SK-N-SH treated with all-trans-retinoic acid at 6 μM for 48 hours (cell line): ENCODE results near the gene PRPF8.

Source experiments
- ATAC-seq: fragments of 200-7000 bp; cut with Tn5 transposase; 3 replicates; pipeline ENCODE4 v1.9.1; 2020; ENCODE audit warnings: mild to moderate bottlenecking, moderate library complexity
- ARNTL ChIP-seq: fragments of 450-650 bp; formaldehyde crosslinking; IDR thresholded peaks from 2 replicates; pipeline ENCODE4 v1.5.0; 2020; ENCODE audit warnings: low read depth, mild to moderate bottlenecking, moderate library complexity, borderline replicate concordance
- BACH2 ChIP-seq: fragments of 250-450 bp; sonication (Bioruptor Pico); IDR thresholded peaks from 2 replicates; pipeline ENCODE4 v1.9.0; 2021; ENCODE audit warnings: mild to moderate bottlenecking, borderline replicate concordance
- CSDC2 ChIP-seq: fragments of 250-450 bp; sonication (Bioruptor Pico); IDR thresholded peaks from 2 replicates; pipeline ENCODE4 v1.5.0; 2020; ENCODE audit warnings: mild to moderate bottlenecking, moderate library complexity
- CSRNP3 ChIP-seq: fragments of 250-450 bp; sonication (Bioruptor Pico); IDR thresholded peaks from 2 replicates; pipeline ENCODE4 v1.5.1; 2021; ENCODE audit warnings: mild to moderate bottlenecking, moderate library complexity
- ESRRG ChIP-seq: fragments of 250-450 bp; sonication (Bioruptor Pico); IDR thresholded peaks from 2 replicates; pipeline ENCODE4 v1.6.1; 2021; ENCODE audit warnings: mild to moderate bottlenecking
- ISL1 ChIP-seq: fragments of 250-450 bp; sonication (Bioruptor Pico); IDR thresholded peaks from 2 replicates; pipeline ENCODE4 v2.1.2; 2022; ENCODE audit warnings: mild to moderate bottlenecking, moderate library complexity
- OSR1 ChIP-seq: fragments of 250-450 bp; sonication (Bioruptor Pico); IDR thresholded peaks from 2 replicates; pipeline ENCODE4 v1.8.0; 2022; ENCODE audit warnings: moderate library complexity, mild to moderate bottlenecking, inconsistent platforms
- POU6F1 ChIP-seq: fragments of 250-450 bp; sonication (Bioruptor Pico); IDR thresholded peaks from 2 replicates; pipeline ENCODE4 v1.8.0; 2021; ENCODE audit warnings: low read depth, mild to moderate bottlenecking, moderate library complexity, borderline replicate concordance
- PPARA ChIP-seq: fragments of 250-450 bp; sonication (Bioruptor Pico); IDR thresholded peaks from 2 replicates; pipeline ENCODE4 v1.5.0; 2020; ENCODE audit warnings: mild to moderate bottlenecking, borderline replicate concordance
- SNAI2 ChIP-seq: fragments of 250-450 bp; sonication (Bioruptor Pico); IDR thresholded peaks from 2 replicates; pipeline ENCODE4 v1.5.0; 2020; ENCODE audit warnings: mild to moderate bottlenecking, moderate library complexity
- TCF4 ChIP-seq: fragments of 250-450 bp; sonication (Bioruptor Pico); IDR thresholded peaks from 2 replicates; pipeline ENCODE4 v1.8.0; 2021; ENCODE audit warnings: mild to moderate bottlenecking, moderate library complexity, borderline replicate concordance
- ZFP30 ChIP-seq: fragments of 450-650 bp; formaldehyde crosslinking; IDR thresholded peaks from 2 replicates; pipeline ENCODE4 v1.5.0; 2022; ENCODE audit warnings: mild to moderate bottlenecking, moderate library complexity
- ZNF565 ChIP-seq: fragments of 450-650 bp; formaldehyde crosslinking; conservative IDR thresholded peaks from 2 replicates; pipeline ENCODE4 v1.5.0; 2020; ENCODE audit warnings: low read depth, mild to moderate bottlenecking, moderate library complexity
- ZNF70 ChIP-seq: fragments of 450-650 bp; formaldehyde crosslinking; IDR thresholded peaks from 2 replicates; pipeline ENCODE4 v1.5.0; 2020; ENCODE audit warnings: mild to moderate bottlenecking, moderate library complexity
- TF ChIP-seq, protein P1 (sequence below): fragments of 250-450 bp; sonication (Bioruptor Pico); IDR thresholded peaks from 2 replicates; pipeline ENCODE4 v1.8.0; 2020; ENCODE audit warnings: mild to moderate bottlenecking, moderate library complexity, borderline replicate concordance
- TF ChIP-seq, protein P2 (sequence below): fragments of 250-450 bp; sonication (Bioruptor Pico); IDR thresholded peaks from 2 replicates; pipeline ENCODE4 v1.5.1; 2020; ENCODE audit warnings: low read depth, mild to moderate bottlenecking, moderate library complexity
- TF ChIP-seq, protein P3 (sequence below): fragments of 250-450 bp; sonication (Bioruptor Pico); IDR thresholded peaks from 2 replicates; pipeline ENCODE4 v1.5.0; 2020; ENCODE audit warnings: mild to moderate bottlenecking, moderate library complexity

The PRPF8 gene

DNA sequence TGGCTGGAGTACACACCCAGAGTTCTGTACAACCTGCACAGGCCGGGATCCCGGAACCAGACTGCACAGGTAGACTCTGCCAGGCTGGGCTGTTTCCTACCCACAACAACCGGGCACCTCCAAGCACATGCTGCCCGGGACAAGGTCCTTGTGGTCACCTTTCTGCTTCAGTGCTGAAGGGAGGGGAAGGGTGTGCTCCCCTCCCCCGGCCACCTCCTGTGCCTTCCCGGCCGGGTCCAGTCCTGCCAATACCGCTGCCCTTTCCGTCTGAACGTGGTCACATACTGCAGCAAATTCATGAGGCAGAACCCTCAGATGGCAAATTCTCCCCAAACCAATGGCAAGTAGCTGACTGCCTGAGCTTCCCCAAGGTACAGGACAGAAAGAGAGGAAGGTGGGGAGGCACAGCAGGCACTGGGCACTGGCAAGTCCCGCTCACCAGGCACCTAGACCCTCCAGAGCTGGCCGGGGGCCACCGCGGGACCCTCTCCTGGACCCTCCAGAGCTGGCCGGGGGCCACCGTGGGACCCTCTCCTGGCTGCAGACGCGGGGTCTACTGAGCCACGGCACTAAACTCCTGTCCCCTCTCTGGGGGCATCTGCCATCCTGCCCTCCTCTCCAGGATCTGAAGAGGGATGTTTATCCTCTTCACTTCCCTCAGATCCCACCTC is 78.9 kb downstream of the PRPF8 start:
- TF ChIP-seq ZNF70 (CRISPR knock-in tag) (no peak), SNAI2 (CRISPR knock-in tag) (no peak)
- ATAC-seq = no peak

GRCh38 chr17:1604831-1605528 is 79.7 kb downstream of the PRPF8 start:
- TF ChIP-seq CSRNP3 (CRISPR knock-in tag) (no peak), BACH2 (CRISPR knock-in tag) (no peak), ZNF565 (CRISPR knock-in tag) (no peak), CSDC2 (no peak), TCF4 (CRISPR knock-in tag) (no peak), POU6F1 (CRISPR knock-in tag) (no peak), ISL1 (no peak), ARNTL (no peak), SNAI2 (CRISPR knock-in tag) (no peak), ZFP30 (CRISPR knock-in tag) (no peak), OSR1 (CRISPR knock-in tag) (no peak), PPARA (CRISPR knock-in tag) (no peak)
- TF ChIP-seq, protein P1, sequence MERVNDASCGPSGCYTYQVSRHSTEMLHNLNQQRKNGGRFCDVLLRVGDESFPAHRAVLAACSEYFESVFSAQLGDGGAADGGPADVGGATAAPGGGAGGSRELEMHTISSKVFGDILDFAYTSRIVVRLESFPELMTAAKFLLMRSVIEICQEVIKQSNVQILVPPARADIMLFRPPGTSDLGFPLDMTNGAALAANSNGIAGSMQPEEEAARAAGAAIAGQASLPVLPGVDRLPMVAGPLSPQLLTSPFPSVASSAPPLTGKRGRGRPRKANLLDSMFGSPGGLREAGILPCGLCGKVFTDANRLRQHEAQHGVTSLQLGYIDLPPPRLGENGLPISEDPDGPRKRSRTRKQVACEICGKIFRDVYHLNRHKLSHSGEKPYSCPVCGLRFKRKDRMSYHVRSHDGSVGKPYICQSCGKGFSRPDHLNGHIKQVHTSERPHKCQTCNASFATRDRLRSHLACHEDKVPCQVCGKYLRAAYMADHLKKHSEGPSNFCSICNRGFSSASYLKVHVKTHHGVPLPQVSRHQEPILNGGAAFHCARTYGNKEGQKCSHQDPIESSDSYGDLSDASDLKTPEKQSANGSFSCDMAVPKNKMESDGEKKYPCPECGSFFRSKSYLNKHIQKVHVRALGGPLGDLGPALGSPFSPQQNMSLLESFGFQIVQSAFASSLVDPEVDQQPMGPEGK (CRISPR knock-in tag) = no peak
- TF ChIP-seq, protein P2, sequence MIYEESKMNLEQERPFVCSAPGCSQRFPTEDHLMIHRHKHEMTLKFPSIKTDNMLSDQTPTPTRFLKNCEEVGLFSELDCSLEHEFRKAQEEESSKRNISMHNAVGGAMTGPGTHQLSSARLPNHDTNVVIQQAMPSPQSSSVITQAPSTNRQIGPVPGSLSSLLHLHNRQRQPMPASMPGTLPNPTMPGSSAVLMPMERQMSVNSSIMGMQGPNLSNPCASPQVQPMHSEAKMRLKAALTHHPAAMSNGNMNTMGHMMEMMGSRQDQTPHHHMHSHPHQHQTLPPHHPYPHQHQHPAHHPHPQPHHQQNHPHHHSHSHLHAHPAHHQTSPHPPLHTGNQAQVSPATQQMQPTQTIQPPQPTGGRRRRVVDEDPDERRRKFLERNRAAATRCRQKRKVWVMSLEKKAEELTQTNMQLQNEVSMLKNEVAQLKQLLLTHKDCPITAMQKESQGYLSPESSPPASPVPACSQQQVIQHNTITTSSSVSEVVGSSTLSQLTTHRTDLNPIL (CRISPR knock-in tag) = no peak
- TF ChIP-seq, protein P3, sequence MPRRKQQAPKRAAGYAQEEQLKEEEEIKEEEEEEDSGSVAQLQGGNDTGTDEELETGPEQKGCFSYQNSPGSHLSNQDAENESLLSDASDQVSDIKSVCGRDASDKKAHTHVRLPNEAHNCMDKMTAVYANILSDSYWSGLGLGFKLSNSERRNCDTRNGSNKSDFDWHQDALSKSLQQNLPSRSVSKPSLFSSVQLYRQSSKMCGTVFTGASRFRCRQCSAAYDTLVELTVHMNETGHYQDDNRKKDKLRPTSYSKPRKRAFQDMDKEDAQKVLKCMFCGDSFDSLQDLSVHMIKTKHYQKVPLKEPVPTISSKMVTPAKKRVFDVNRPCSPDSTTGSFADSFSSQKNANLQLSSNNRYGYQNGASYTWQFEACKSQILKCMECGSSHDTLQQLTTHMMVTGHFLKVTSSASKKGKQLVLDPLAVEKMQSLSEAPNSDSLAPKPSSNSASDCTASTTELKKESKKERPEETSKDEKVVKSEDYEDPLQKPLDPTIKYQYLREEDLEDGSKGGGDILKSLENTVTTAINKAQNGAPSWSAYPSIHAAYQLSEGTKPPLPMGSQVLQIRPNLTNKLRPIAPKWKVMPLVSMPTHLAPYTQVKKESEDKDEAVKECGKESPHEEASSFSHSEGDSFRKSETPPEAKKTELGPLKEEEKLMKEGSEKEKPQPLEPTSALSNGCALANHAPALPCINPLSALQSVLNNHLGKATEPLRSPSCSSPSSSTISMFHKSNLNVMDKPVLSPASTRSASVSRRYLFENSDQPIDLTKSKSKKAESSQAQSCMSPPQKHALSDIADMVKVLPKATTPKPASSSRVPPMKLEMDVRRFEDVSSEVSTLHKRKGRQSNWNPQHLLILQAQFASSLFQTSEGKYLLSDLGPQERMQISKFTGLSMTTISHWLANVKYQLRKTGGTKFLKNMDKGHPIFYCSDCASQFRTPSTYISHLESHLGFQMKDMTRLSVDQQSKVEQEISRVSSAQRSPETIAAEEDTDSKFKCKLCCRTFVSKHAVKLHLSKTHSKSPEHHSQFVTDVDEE (CRISPR knock-in tag) = no peak
- ATAC-seq = no peak

- TF ChIP-seq ZFP30 (CRISPR knock-in tag) = no peak
- no peak for TF ChIP-seq OSR1 (CRISPR knock-in tag)
- no peak for TF ChIP-seq ESRRG
- ATAC-seq = no peak
Observed at GRCh38 chr17:1601571-1601970, 83.1 kb downstream of the PRPF8 start.
